ENCODE data around the gene CD300A.

CD300A gene

DNA sequence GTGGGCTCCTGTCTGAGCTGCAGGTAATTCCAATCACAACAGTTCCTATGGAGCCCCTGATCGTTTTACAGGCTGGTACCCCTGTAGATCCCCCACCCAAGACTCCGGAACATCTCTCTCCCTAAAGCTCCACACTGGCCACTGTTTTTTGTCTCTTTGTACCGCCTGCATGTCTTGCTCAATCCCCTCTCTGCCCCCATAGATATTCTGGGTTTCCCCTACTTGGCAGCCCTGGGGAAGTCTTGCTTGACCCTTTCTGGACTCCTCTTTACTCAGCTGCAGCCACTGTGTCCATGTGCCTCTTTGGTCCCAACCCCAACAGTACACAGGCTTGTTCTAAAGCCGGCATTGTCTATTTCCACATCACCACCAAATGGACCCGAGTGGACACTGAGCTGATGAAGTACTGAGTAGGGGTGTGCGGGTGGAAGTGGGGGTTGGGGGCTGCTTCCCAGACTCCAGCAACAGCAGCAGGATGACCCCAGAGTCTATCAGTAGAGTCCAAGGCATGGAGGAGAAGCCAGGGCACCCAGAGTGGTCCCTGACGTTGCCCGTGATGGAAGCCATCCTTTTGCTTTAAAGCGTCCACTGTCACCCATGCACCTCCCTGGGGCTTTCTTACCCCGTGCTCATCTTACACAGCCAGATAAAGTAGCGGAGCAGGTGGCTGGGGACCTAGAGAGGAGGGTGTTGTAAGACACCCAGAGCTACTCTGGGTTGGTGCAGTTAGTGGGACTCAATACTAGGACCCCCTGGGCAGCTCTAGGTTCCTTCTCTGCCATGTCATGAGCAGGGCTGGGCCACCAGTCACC lies 58.4 kb downstream of the CD300A start:
- no peak for TF ChIP-seq JUND (IDR thresholded peaks at IDR 0.05; ENCODE audit: low read depth)
- in situ Hi-C loops (cut with HindIII; ENCODE audit: low pct_unique_long_range_greater_than_20kb, low sequenced_read_pairs): no loop called here
- no peak for DNase-seq (ENCODE audit: low read depth in 1 of 2, low spot score in 1 of 2)

DNA sequence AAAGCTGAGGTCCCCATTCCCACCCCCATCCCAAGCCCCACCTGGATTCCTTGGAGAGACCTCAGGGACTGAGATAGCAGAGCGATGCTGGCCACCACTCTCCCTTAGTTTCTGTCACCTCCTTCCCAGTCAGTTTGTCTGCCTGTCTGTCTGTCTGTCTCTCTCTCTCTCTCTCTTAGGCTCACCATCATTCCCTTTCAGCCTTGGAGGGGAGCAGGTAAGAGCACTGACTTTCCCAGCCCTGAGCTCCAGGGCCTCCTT lies 59.0 kb downstream of the CD300A start:
- in situ Hi-C loops (cut with HindIII; ENCODE audit: low pct_unique_long_range_greater_than_20kb, low sequenced_read_pairs): no loop called here
- DNase-seq (ENCODE audit: low read depth in 1 of 2, low spot score in 1 of 2): no peak
- TF ChIP-seq JUND (IDR thresholded peaks at IDR 0.05; ENCODE audit: low read depth): no peak

DNA sequence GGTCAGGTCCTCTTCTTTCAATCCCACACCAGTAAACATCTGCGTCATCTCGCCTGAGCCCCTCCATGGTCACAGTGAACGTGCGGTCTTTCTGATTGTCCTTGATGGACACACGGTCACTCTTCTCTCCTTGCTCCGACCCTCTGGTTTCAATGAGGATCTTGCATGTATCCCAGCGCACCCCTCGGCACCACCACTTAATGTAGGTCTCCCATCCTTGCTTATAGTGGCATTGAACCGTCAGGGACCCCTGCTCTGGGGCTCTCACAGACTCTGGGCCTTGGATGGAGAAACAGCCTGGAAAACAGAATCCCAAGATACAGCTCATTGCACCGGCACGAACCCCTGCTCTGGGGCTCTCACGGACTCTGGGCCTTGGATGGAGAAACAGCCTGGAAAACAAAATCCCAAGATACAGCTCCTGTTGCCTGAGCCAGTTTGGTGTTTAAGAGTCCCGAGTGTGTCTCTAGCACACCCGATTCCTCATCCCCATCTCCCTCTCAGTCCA lies 59.4 kb downstream of the CD300A start:
- no peak for DNase-seq (ENCODE audit: low read depth in 1 of 2, low spot score in 1 of 2)
- in situ Hi-C loops (cut with HindIII; ENCODE audit: low pct_unique_long_range_greater_than_20kb, low sequenced_read_pairs): no loop called here

DNA sequence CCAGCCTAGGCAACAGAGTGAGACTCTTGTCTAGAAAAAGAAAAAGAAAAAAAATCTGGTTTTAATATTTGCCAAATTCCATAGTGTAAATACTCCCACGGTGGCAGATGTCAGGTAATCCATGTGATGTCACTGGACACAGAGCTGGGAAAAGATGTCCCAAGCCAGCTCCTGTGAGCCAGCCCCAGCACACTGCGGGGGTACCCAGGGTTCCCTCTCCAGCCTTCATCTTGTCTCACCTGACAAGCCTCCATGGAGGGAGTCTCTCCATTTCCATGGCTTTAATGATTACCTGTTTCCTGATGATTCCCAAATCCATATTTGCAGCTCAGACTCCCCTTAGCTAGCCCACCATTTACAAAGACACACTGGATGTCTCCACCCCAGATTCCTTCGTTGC lies 60.2 kb downstream of the CD300A start:
- in situ Hi-C loops (cut with HindIII; ENCODE audit: low pct_unique_long_range_greater_than_20kb, low sequenced_read_pairs): no loop called here
- no peak for TF ChIP-seq JUND (IDR thresholded peaks at IDR 0.05; ENCODE audit: low read depth)
- DNase-seq (ENCODE audit: low read depth in 1 of 2, low spot score in 1 of 2): no peak

More for the DNA sequence above, 59.4 kb downstream of the CD300A start:
- no peak for TF ChIP-seq JUND (IDR thresholded peaks at IDR 0.05; ENCODE audit: low read depth)

DNA sequence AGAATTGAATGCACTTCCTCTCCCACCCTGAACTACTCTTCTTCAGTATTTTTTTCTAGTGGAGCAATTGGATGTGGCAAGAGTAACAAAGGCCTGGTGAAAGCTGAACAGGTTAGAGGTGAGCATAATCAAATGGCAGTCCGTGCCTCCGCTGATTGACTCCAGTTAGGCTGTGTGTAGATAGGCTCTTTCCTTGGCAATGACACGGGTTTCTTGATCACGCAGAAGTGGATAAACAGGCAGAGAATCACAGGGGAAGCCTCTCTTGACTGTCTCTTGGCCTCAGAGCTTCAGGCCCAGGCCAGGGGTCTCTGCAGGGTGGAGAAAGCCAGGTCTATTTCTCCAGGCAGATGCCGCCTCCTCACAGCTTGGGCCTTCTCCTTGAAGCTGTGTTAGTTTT lies 60.6 kb downstream of the CD300A start:
- in situ Hi-C loops (cut with HindIII; ENCODE audit: low pct_unique_long_range_greater_than_20kb, low sequenced_read_pairs): no loop called here
- TF ChIP-seq JUND (IDR thresholded peaks at IDR 0.05; ENCODE audit: low read depth): no peak

GRCh38 chr17:74527756-74528155 lies 61.3 kb downstream of the CD300A start:
- no peak for TF ChIP-seq JUND (IDR thresholded peaks at IDR 0.05; ENCODE audit: low read depth)
- in situ Hi-C loops (cut with HindIII; ENCODE audit: low pct_unique_long_range_greater_than_20kb, low sequenced_read_pairs): no loop called here
- no peak for DNase-seq (ENCODE audit: low read depth in 1 of 2, low spot score in 1 of 2)

More for the DNA sequence above, 60.6 kb downstream of the CD300A start:
- no peak for DNase-seq (ENCODE audit: low read depth in 1 of 2, low spot score in 1 of 2)

DNA sequence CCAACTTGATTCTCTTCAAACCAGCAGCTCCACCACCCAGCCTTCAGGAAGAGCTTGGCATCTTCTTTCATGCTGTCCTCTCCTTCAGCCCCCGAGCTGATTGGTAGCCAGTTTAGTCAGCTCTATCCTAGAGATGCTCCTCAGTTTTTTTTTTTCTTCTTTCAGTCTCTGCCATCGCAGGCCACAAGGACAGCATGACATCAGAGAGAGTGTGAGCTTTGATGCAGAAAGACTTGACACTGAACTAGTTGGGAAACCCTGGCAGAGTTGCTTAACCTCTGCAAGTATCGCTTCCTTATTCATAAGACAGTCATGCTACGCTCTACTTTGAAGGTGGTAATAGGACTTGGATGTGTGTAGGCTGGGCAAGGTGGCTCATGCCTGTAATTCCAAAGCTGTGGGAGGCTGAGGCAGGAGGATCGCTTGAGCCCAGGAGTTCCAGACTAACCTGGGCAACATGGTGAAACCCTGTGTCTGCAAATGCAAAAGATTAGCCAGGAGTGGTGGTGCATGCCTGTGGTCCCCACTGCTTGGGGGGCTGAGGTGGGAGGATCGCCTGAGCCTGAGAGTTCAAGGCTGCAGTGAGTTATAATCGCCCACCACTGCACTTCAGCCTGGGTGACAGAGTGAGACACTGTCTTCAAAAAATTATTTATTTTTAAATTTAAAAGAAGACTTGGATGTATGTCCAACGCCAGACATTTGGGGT lies 62.2 kb downstream of the CD300A start:
- no peak for TF ChIP-seq JUND (IDR thresholded peaks at IDR 0.05; ENCODE audit: low read depth)
- no peak for DNase-seq (ENCODE audit: low read depth in 1 of 2, low spot score in 1 of 2)
- in situ Hi-C loops (cut with HindIII; ENCODE audit: low pct_unique_long_range_greater_than_20kb, low sequenced_read_pairs): no loop called here

DNA sequence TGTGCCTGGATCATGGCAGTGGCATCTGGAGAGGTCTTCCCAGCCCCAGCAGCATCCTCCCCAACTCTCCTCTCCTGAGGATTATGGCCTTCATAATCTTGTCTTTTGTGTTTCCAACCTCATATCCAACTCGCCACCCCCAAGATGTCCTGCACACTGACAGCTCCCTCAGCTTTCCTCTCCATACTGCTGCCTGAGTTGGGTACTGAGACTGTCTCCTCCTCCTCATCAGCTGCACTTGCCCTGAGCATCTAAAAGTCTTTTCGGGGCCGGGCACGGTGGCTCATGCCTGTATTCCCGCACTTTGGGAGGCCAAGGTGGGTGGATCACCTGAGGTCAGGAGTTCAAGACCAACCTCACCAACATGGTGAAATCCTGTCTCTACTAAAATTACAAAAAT lies 62.8 kb downstream of the CD300A start:
- in situ Hi-C loops (cut with HindIII; ENCODE audit: low pct_unique_long_range_greater_than_20kb, low sequenced_read_pairs): no loop called here
- TF ChIP-seq JUND (IDR thresholded peaks at IDR 0.05; ENCODE audit: low read depth): no peak
- DNase-seq (ENCODE audit: low read depth in 1 of 2, low spot score in 1 of 2): no peak

DNA sequence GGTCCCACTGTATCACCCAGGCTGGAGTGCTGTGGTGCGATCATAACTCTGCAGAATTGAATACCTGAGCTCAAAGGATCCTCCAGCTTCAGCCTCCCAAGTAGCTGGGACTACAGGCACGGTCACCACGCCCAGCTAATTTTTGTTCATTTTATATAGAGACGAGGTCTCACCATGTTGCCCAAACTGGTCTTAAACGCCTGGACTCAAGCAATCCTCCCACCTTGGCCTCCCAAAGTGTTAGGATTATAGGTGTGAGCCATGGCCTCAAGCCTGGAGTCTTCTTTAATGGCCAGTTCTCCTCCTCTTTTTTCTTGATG lies 64.4 kb downstream of the CD300A start:
- in situ Hi-C loops (cut with HindIII; ENCODE audit: low pct_unique_long_range_greater_than_20kb, low sequenced_read_pairs): no loop called here
- TF ChIP-seq JUND (IDR thresholded peaks at IDR 0.05; ENCODE audit: low read depth): no peak

DNA sequence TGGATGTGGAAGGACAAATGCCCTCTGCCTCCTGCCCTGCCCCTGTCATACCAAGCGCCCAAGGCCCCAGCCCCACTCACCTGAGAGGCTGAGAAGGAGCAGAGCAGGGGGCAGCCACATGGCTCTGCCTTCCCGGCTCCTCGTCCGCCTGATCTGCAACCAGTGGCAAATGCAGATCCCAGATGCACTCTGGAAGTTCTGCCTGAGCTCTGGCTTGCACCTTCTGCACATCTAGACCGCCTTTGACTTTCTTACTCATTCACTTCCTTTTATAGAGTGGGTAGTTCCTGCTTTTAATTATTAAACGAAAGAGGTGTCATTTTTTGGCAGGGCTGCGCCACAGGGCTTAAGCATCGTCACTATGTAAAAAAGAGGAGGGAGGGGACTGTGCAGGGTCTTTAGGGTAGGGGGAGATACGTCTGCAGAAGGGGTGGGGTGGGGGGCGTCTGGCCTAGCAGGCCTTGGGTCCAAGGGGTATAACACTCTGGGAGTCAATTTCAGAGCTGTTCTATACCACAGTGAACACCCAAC lies 64.9 kb downstream of the CD300A start, which contains the start of gene CD300LB:
Gene CD300LB, minus strand, starts transcription at position 245 of the 531 bp plus-strand sequence. Its CDS starts 125 bp downstream, at position 120.
- no peak for TF ChIP-seq JUND (IDR thresholded peaks at IDR 0.05; ENCODE audit: low read depth)
- no peak for DNase-seq (ENCODE audit: low read depth in 1 of 2, low spot score in 1 of 2)
- in situ Hi-C loops (cut with HindIII; ENCODE audit: low pct_unique_long_range_greater_than_20kb, low sequenced_read_pairs): no loop called here

More for the DNA sequence above, 64.4 kb downstream of the CD300A start:
- no peak for DNase-seq (ENCODE audit: low read depth in 1 of 2, low spot score in 1 of 2)

GRCh38 chr17:74532115-74532514 lies 65.7 kb downstream of the CD300A start:
- in situ Hi-C loops (cut with HindIII; ENCODE audit: low pct_unique_long_range_greater_than_20kb, low sequenced_read_pairs): no loop called here
- no peak for TF ChIP-seq JUND (IDR thresholded peaks at IDR 0.05; ENCODE audit: low read depth)
- peak in 1 of 2 experiments; percentile 81 for DNase-seq (ENCODE audit: low read depth in 1 of 2, low spot score in 1 of 2)
